NCI-H748 (cell line): ENCODE data around the gene ERVW-1.
"Not testable (repeated sequence)": the region's sequence is repeated elsewhere in the genome, so short reads cannot be mapped to it uniquely, and the experiment has no call there.

ENCODE experiments used
- DNase-seq: peaks from one replicate; lab custom pipeline; 2025; ENCODE audit not compliant: unreplicated experiment; lab: John Stamatoyannopoulos, UW

Gene ERVW-1

GRCh38 chr7:92473989-92474388 is 3.8 kb downstream of the ERVW-1 start:
- DNase-seq, result not testable (repeated sequence)

- not testable (repeated sequence) for DNase-seq
Measured at GRCh38 chr7:92468589-92468988, 9.2 kb downstream of the ERVW-1 start.

- DNase-seq, result no peak
Measured at GRCh38 chr7:92466682-92467081, 11.1 kb downstream of the ERVW-1 start.

GRCh38 chr7:92464515-92464914 is 13.2 kb downstream of the ERVW-1 start:
- DNase-seq, result no peak

- no peak for DNase-seq
Measured at GRCh38 chr7:92462560-92462959, 15.2 kb downstream of the ERVW-1 start.

- DNase-seq, result peak; percentile 67
Measured at GRCh38 chr7:92461027-92462003, 16.4 kb downstream of the ERVW-1 start.

GRCh38 chr7:92460510-92460909 is 17.2 kb downstream of the ERVW-1 start:
- DNase-seq, result no peak

- no peak for DNase-seq
Measured at GRCh38 chr7:92460109-92460508, 17.6 kb downstream of the ERVW-1 start.

GRCh38 chr7:92456236-92456635 is 21.5 kb downstream of the ERVW-1 start:
- DNase-seq, result no peak

- DNase-seq, result no peak
Measured at GRCh38 chr7:92451645-92452044, 26.1 kb downstream of the ERVW-1 start.

- peak; percentile 74 for DNase-seq
Measured at GRCh38 chr7:92448205-92448747, 29.5 kb downstream of the ERVW-1 start.

GRCh38 chr7:92447345-92448204 is 30.2 kb downstream of the ERVW-1 start, which contains the start of gene GATAD1:
GATAD1 (plus strand) TSS chr7:92447482; CDS start chr7:92447730, 248 bp downstream.
- DNase-seq, result peak; percentile 95

GRCh38 chr7:92446869-92447344 is 30.8 kb downstream of the ERVW-1 start:
- DNase-seq, result no peak

- DNase-seq, result not testable (repeated sequence)
Measured at GRCh38 chr7:92442720-92443119, 35.0 kb downstream of the ERVW-1 start.

GRCh38 chr7:92437956-92438491 is 39.7 kb downstream of the ERVW-1 start:
- no peak for DNase-seq

- DNase-seq, result no peak
Measured at GRCh38 chr7:92436612-92437445, 40.9 kb downstream of the ERVW-1 start.

GRCh38 chr7:92435542-92435941 is 42.2 kb downstream of the ERVW-1 start:
- DNase-seq, result no peak

GRCh38 chr7:92433019-92433418 is 44.7 kb downstream of the ERVW-1 start:
- DNase-seq, result no peak

GRCh38 chr7:92432299-92432946 is 45.3 kb downstream of the ERVW-1 start:
- DNase-seq, result no peak
